Epithelial cell of esophagus (primary cell): Measurements from ENCODE around the gene DIPK1B.

ENCODE experiments used
- DNase-seq: peaks from one replicate; pipeline ENCODE4 v3.0.0; 2010; ENCODE audit warnings: low read depth
- H3K4me3 ChIP-seq: 2 replicates; pipeline ENCODE4 v1.5.1; 2011; ENCODE audit warnings: mild to moderate bottlenecking, low read length, control low read depth
- CTCF ChIP-seq: IDR thresholded peaks from 2 replicates; pipeline ENCODE4 v1.5.1; 2011; ENCODE audit warnings: low read depth, mild to moderate bottlenecking, low read length, control low read depth, inconsistent platforms; ENCODE audit not compliant: insufficient read depth; ENCODE audit errors: missing control alignments

The DIPK1B gene

GRCh38 chr9:136674786-136675349 is 37.5 kb upstream of the DIPK1B start:
- H3K4me3 ChIP-seq = no peak overlapping the region
- TF ChIP-seq CTCF = no peak
- DNase-seq = no peak

- no peak overlapping the region for H3K4me3 ChIP-seq
- DNase-seq = no peak
- no peak for TF ChIP-seq CTCF
Observed at GRCh38 chr9:136675477-136676296, 36.7 kb upstream of the DIPK1B start.

- DNase-seq = no peak
- TF ChIP-seq CTCF = no peak
- H3K4me3 ChIP-seq = no peak overlapping the region
Observed at GRCh38 chr9:136676297-136676794, 36.0 kb upstream of the DIPK1B start.

- DNase-seq = no peak
- H3K4me3 ChIP-seq = no peak overlapping the region
- TF ChIP-seq CTCF = no peak
Observed at GRCh38 chr9:136676920-136677686, 35.3 kb upstream of the DIPK1B start.

- TF ChIP-seq CTCF = no peak
- no peak overlapping the region for H3K4me3 ChIP-seq
- no peak for DNase-seq
Observed at GRCh38 chr9:136678034-136678433, 34.3 kb upstream of the DIPK1B start.

GRCh38 chr9:136678624-136679023 is 33.7 kb upstream of the DIPK1B start:
- TF ChIP-seq CTCF = no peak

More at GRCh38 chr9:136678624-136679023, 33.7 kb upstream of the DIPK1B start:
- DNase-seq = no peak
- no peak overlapping the region for H3K4me3 ChIP-seq
